ENCODE data around the gene FBXL19. TPM values are rescaled to one million over a fixed set of nuclear protein-coding genes. Genes with fewer than 3 reads are reported as not detected.

FBXL19 gene
- total RNA-seq, 1 donor from 2014 or later = 26.6 TPM

- intact Hi-C loops (cut with micrococcal nuclease) = loop anchor here (5.0 kb wide), 2 partner anchors 39 to 914 kb away; partner anchors contain the start of gene ZNF267
These were observed 35.1 kb downstream of the FBXL19 start for GRCh38 chr16:30958175-30959079.

GRCh38 chr16:30961384-30961783 is 38.0 kb downstream of the FBXL19 start:
- intact Hi-C loops (cut with micrococcal nuclease) = no loop called here

DNA sequence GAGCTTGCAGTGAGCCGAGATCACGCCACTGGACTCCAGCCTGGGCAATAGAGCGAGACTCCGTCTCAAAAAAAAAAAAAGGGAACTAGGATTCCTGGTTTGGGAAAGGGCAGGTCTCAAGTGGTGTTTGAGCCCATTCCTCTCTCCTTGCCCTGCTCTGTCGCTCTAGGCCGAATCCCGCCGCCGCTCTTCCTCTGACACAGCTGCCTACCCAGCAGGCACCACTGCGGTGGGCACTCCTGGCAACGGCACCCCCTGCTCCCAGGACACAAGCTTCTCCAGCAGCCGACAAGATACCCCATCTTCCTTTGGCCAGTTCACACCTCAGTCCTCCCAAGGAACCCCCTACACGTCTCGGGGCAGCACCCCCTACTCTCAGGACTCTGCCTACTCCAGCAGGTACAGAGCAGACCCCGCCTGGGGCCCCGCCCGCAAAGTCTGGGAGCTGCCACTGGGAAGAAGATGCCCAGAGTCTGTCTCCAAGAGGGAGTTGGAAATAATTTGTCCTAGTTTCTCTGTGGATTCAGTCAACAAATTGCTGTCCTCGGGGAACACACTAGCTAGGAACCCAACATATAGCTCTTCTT is 40.6 kb downstream of the FBXL19 start:
- intact Hi-C loops (cut with micrococcal nuclease) = no loop called here

GRCh38 chr16:30964574-30965226 is 41.3 kb downstream of the FBXL19 start:
- intact Hi-C loops (cut with micrococcal nuclease) = no loop called here

DNA sequence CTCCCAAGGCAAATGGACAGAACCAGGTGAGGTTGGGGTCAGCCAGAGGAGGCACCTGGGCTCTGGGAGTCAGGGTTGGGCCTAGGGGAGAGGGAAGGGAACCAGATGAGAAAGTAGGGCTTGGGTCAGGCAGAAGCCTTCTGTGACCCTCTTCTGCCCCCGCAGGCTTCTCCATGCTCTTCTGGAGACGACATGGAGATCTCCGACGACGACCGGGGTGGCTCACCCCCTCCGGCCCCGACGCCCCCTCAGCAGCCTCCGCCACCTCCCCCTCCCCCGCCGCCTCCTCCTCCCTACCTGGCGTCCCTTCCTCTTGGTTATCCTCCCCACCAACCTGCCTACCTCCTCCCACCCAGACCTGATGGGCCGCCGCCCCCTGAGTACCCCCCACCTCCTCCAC is 42.1 kb downstream of the FBXL19 start:
- intact Hi-C loops (cut with micrococcal nuclease) = no loop called here

DNA sequence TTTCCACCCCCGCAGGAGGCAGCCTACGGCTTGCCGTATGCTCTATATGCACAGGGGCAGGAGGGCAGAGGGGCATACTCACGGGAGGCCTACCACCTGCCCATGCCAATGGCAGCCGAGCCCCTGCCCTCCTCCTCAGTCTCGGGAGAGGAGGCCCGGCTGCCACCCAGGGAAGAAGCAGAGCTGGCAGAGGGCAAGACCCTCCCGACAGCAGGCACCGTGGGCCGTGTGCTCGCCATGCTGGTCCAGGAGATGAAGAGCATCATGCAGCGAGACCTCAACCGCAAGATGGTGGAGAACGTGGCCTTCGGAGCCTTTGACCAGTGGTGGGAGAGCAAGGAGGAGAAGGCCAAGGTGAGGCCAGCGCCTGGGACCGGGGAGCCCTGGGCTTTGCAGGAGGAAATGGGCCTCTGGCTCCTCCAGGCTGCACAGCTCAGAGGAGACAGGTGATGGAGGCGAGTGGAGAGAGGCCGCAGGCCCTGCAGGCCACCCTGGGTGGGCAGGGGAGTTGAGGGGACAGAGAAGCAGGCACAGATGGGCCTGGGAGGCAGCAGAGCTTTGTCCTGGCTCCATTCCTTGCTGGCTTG is 42.8 kb downstream of the FBXL19 start:
- intact Hi-C loops (cut with micrococcal nuclease) = no loop called here

DNA sequence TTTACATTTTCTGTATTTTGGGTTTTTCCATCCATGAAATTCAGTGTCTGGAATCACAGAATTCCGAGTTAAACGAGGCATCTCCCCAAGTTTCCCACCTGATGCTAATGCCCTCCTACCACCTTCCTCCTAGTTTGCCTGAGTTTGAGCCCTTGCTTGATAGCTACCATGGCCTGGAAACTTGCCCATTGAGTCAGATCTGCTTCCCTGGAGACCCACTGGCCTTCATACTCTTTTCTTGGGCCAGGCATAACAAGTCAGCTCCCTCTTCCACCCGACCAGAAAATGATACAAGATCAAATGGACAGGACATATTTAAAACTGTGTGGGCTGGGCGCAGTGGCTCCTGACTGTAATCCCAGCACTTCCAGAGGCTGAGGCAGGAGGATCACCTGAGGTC is 44.4 kb downstream of the FBXL19 start:
- intact Hi-C loops (cut with micrococcal nuclease) = no loop called here

GRCh38 chr16:30969246-30969842 is 46.0 kb downstream of the FBXL19 start:
- intact Hi-C loops (cut with micrococcal nuclease) = no loop called here

DNA sequence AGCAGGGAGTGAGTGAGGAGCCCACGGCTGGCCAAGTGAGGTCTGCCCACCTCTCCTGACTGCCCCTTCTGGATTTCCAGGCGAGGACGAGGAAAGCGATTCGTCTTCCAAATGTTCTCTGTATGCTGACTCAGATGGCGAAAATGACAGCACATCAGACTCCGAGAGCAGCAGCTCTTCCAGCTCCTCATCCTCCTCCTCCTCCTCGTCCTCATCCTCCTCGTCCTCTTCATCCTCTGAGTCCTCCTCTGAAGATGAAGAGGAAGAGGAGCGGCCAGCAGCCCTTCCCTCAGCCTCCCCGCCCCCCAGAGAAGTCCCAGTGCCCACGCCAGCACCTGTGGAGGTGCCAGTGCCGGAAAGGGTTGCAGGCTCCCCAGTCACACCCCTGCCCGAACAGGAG is 47.9 kb downstream of the FBXL19 start:
- intact Hi-C loops (cut with micrococcal nuclease) = no loop called here

- intact Hi-C loops (cut with micrococcal nuclease) = no loop called here
These were observed 49.5 kb downstream of the FBXL19 start for GRCh38 chr16:30972872-30973271.

DNA sequence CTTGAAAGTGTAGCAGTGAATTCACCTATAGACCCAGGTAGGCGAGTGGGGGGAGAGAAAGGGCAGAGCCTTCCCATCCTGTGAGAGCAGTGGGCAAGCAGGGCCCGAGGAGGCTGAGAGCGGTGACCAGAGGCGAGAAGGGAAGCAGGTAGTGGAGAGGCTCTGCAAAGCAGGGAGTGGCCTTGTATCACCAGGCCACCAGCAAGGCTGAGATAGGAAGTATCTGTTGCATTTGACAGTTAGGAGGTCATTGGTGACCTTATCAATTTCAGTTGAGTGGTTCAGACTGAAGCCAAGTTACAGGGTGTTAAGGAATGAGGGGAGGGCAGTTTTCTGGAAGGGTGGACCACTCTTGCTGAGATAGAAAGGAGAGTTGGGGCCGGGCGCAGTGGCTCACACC is 51.0 kb downstream of the FBXL19 start:
- intact Hi-C loops (cut with micrococcal nuclease) = no loop called here

- intact Hi-C loops (cut with micrococcal nuclease) = no loop called here
These were observed 53.1 kb downstream of the FBXL19 start for GRCh38 chr16:30976486-30976885.

- intact Hi-C loops (cut with micrococcal nuclease) = no loop called here
These were observed 54.1 kb downstream of the FBXL19 start for GRCh38 chr16:30977502-30977901.

GRCh38 chr16:30979170-30980022 is 56.0 kb downstream of the FBXL19 start:
- intact Hi-C loops (cut with micrococcal nuclease) = no loop called here

DNA sequence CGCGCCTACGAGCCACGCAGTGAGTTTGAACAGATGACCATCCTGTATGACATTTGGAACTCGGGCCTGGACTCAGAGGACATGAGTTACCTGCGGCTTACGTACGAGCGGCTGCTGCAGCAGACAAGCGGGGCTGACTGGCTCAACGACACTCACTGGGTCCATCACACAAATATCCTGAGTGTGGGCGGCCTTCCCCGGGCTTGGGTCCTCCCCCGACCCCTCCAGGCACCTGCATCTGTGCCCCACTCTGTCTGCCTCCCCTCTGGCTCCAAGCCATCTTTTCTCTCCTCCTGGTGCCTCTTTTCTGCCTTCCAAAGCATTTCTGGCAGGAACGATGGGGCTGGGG is 56.6 kb downstream of the FBXL19 start:
- intact Hi-C loops (cut with micrococcal nuclease) = no loop called here

- intact Hi-C loops (cut with micrococcal nuclease) = no loop called here
These were observed 57.1 kb downstream of the FBXL19 start for GRCh38 chr16:30980434-30980833.

GRCh38 chr16:30980959-30981358 is 57.6 kb downstream of the FBXL19 start:
- intact Hi-C loops (cut with micrococcal nuclease) = no loop called here

DNA sequence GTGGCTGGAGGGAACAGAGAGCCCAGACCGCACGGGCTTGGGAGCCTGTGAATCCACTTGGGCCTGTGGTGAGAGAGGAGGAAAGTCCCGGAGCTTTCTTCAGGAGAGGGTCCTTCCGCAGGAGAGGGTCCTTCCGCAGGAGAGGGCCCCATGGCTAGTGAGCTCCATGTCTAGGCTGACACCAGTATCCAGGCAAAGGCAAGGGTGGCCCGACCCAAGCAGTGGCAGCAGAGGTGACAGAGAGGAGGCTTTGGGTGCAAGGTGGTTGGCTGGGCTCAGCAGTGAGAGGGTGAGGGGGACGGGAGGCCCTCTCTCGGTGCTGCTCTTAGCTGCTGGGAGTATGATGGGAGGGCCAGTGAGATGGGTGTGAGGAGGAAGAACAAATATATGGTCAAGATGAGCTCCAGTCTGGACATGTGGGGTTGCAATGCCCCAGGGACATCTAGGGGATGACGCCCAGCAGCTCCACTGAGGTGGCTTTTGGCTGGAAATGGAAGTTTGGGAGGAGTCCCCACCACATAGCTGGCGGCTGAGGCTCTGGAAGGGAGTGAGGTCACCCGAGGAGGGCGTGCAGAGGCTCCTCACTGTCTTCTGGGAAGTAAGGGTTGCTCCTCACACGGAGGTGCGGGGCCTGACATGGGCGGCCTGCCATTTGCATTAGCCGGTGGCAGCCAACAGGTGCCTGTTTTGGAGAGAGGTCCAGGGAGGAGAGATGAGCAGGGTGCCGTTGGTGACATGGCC is 59.3 kb downstream of the FBXL19 start:
- intact Hi-C loops (cut with micrococcal nuclease) = no loop called here

GRCh38 chr16:30983289-30983889 is 60.0 kb downstream of the FBXL19 start:
- intact Hi-C loops (cut with micrococcal nuclease) = no loop called here

All from T-helper 2 cell treated with Interferon-gamma antibody and Interleukin-4, amounts not matched to agents 100 ng/mL and 5 ng/mL, for 36 hours (primary cell).